Activated T-cell treated with anti-CD3 and anti-CD28 coated beads, Interleukin-2, amount 50 U/mL, for 72 hours (primary cell): ENCODE data around the gene HLA-E. TPM values are rescaled to one million over a fixed set of nuclear protein-coding genes. Genes with fewer than 3 reads are reported as not detected.

ENCODE experiments used
- total RNA-seq, 2 donors: library from RNA; stranded (reverse); gene quantifications; one replicate each; pipeline ENCODE4 v1.2.3, GENCODE V29; 2022

Gene HLA-E
- total RNA-seq, 2 donors from 2014 or later = 713 to 829 TPM

Other genes with a start within 250 kb of the HLA-E start
- 10 to 100 TPM; 18.8 to 20.0 TPM for gene TRIM39, start 162.6 kb upstream of the HLA-E start, total RNA-seq
- gene RPP21, start 144.4 kb upstream of the HLA-E start, total RNA-seq = 10 to 100 TPM; 26.4 to 31.1 TPM
- gene GNL1, start 67.0 kb downstream of the HLA-E start, total RNA-seq = 100 to 1,000 TPM; 114 to 121 TPM
- 10 to 100 TPM; 23.0 to 31.8 TPM for gene PRR3, start 67.8 kb downstream of the HLA-E start, total RNA-seq
- 10 to 100 TPM; 64.6 to 68.1 TPM for gene ABCF1, start 81.9 kb downstream of the HLA-E start, total RNA-seq
- 100 to 1,000 TPM; 138 to 154 TPM for gene PPP1R10, start 127.7 kb downstream of the HLA-E start, total RNA-seq
- gene MRPS18B, start 128.3 kb downstream of the HLA-E start, total RNA-seq = 100 to 1,000 TPM; 109 to 132 TPM
- gene ATAT1, start 137.4 kb downstream of the HLA-E start, total RNA-seq = 10 to 100 TPM in 1 of 2 donors, 1 to 10 TPM in 1; 8.3 to 14.2 TPM
- 10 to 100 TPM; 25.8 to 36.0 TPM for gene C6orf136, start 157.6 kb downstream of the HLA-E start, total RNA-seq
- gene DHX16, start 183.5 kb downstream of the HLA-E start, total RNA-seq = 10 to 100 TPM; 39.2 to 43.0 TPM
- gene PPP1R18, start 197.1 kb downstream of the HLA-E start, total RNA-seq = 100 to 1,000 TPM; 179 to 200 TPM
- 10 to 100 TPM; 26.9 to 29.6 TPM for gene NRM, start 201.5 kb downstream of the HLA-E start, total RNA-seq
- 100 to 1,000 TPM; 102 to 127 TPM for gene MDC1, start 227.8 kb downstream of the HLA-E start, total RNA-seq
- 100 to 1,000 TPM; 668 to 724 TPM for gene TUBB, start 230.8 kb downstream of the HLA-E start, total RNA-seq